Endometrium (tissue), 2 donors: ENCODE results near the gene RAP1GAP2.
"Not testable (repeated sequence)": the region's sequence is repeated elsewhere in the genome, so short reads cannot be mapped to it uniquely, and the experiment has no call there.

Experiments
- FAIRE-seq: peaks from 2 replicates; lab custom pipeline; 2012; peaks lifted over from hg19 to GRCh38; lab: Jason Lieb, UNC
- donor health status: control.
- donor health status: control.

RAP1GAP2 gene

GRCh38 chr17:2885733-2886132 is 89.5 kb downstream of the RAP1GAP2 start:
- no peak for FAIRE-seq

- FAIRE-seq: no peak
Observed at GRCh38 chr17:2888326-2888725, 92.1 kb downstream of the RAP1GAP2 start.

DNA sequence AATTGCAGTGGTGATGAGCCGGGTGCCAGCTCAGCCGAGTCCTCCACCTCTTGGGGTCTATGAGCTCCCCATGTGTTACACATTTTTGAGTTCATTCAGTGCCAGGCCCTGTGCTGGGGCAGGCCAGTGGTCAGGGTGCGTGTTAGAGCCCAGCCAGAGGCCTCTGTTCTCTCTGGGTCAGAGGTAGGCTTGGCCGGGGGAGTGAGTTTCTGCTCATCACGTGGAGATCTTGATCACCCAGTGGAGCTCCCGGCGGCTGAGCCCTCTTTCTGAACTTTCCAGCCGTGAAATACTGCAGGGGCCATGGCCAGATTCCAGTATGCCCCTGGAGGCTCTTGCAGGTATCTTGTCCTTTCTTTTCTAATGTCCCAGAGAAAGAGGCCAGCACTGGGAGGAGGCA is 93.0 kb downstream of the RAP1GAP2 start:
- no peak for FAIRE-seq

GRCh38 chr17:2890778-2891177 is 94.5 kb downstream of the RAP1GAP2 start:
- FAIRE-seq: not testable (repeated sequence)

- no peak for FAIRE-seq
Observed at GRCh38 chr17:2892305-2892971, 96.2 kb downstream of the RAP1GAP2 start.

DNA sequence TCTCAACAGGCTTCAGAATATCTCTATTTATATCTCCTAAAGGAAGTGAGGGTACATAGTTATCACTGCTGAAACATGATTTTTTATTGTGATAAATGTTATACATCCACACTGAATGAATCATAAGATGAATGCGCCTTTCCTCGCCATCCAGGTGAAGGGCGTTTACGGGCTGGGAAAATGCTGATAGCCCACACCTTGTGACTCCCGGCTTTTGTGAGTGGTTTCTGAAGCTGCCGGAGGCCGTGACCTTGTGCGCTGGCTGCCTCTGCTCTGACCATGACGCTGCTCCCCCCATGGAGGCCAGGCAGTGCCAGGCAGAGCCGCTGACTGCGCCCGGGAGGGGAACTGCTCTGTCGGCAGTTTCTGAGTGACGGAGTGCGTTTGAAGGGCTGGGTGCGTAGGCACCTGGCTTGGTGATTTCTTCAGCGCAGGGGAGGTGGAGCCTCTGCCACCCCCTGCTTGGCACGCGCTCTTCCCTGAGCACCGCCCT is 97.2 kb downstream of the RAP1GAP2 start:
- FAIRE-seq: no peak

- FAIRE-seq: no peak
Observed at GRCh38 chr17:2894782-2895181, 98.5 kb downstream of the RAP1GAP2 start.

DNA sequence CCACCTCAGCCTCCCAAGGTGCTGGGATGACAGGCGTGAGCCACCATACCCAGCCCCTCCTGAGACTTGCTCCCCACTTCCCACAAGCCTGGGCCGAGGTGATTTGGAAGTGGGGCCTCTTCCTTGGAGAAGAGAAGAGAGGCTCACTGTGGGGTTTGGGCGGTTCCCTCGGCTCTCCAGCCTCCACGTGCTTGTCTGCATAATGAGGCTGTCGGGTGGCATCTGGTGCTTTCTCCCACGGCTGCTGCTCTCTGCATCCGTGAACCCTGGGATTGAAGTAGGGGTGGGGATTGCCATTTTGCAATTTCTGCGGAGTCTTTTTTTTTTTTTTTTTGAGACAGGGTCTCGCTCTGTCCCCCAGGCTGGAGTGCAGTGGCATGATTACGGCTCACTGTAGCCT is 101.4 kb downstream of the RAP1GAP2 start:
- FAIRE-seq: no peak

GRCh38 chr17:2898255-2898926 is 102.2 kb downstream of the RAP1GAP2 start:
- FAIRE-seq: no peak

GRCh38 chr17:2899906-2900305 is 103.7 kb downstream of the RAP1GAP2 start:
- FAIRE-seq: no peak

GRCh38 chr17:2900842-2901241 is 104.6 kb downstream of the RAP1GAP2 start:
- FAIRE-seq: no peak

- FAIRE-seq: no peak
Observed at GRCh38 chr17:2901582-2901981, 105.3 kb downstream of the RAP1GAP2 start.

GRCh38 chr17:2902546-2902945 is 106.3 kb downstream of the RAP1GAP2 start:
- FAIRE-seq: no peak

- no peak for FAIRE-seq
Observed at GRCh38 chr17:2903193-2903974, 107.1 kb downstream of the RAP1GAP2 start.

GRCh38 chr17:2904135-2904534 is 107.9 kb downstream of the RAP1GAP2 start:
- FAIRE-seq: no peak

DNA sequence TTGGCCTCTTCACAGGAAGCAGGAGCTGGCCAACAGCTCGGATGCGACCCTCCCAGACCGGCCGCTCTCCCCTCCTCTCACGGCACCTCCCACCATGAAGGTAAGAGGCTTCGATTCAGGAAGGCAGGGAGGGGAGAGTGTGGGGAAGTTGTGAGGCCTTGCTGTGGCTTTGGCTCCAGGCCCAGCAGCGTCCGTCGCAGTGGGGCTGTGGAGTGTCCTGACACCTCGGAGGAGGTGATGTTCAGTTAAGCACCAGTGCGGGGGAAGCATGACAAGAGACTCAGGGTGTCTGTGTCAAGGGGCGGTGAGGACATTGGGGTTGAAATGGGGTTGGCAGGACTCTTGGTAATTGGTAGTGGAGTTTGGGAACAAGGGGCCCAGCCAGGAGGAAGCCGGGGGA is 109.0 kb downstream of the RAP1GAP2 start:
- no peak for FAIRE-seq

DNA sequence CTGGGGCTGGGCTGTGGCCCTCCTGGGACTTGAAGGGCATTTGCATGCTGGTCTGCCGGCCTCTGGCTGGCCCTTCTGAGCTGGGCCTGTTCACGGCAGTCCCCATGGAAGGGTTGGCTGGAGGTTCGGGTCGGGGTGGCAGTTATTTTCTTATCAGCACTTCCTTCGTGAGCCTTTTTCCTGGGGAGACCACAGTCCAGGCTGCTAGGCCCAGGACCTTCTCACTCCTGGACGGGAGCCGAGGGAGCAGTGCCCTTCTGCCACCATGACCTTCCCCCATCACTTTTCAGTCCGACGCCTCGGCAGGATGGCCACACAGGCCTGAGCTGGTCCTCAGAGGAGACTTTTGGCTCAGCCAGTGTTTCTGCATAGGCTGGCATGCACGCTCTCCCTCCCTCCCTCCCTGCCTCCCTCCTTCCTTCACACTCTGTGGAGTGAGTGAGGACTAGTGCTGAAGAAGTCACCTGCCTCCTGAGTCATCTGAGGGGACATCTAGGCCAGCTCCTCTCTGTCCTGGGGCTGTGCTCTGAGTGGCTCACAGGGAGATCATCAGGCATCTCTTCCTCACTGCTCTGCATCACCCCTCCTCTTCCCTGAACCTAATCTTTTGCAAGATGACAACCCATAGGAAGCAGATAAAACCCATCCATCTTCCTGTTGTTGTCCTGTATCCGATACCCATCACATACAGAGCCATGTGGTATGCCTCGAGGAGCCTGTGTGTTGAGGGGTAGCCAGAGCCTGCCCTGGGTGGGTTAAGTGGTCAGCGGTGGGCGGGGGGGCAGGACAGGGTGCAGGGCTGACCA is 109.7 kb downstream of the RAP1GAP2 start:
- no peak for FAIRE-seq

- FAIRE-seq: no peak
Observed at GRCh38 chr17:2906901-2907300, 110.7 kb downstream of the RAP1GAP2 start.

- no peak for FAIRE-seq
Observed at GRCh38 chr17:2909175-2909845, 113.1 kb downstream of the RAP1GAP2 start.

GRCh38 chr17:2909846-2910234 is 113.6 kb downstream of the RAP1GAP2 start:
- FAIRE-seq: no peak

DNA sequence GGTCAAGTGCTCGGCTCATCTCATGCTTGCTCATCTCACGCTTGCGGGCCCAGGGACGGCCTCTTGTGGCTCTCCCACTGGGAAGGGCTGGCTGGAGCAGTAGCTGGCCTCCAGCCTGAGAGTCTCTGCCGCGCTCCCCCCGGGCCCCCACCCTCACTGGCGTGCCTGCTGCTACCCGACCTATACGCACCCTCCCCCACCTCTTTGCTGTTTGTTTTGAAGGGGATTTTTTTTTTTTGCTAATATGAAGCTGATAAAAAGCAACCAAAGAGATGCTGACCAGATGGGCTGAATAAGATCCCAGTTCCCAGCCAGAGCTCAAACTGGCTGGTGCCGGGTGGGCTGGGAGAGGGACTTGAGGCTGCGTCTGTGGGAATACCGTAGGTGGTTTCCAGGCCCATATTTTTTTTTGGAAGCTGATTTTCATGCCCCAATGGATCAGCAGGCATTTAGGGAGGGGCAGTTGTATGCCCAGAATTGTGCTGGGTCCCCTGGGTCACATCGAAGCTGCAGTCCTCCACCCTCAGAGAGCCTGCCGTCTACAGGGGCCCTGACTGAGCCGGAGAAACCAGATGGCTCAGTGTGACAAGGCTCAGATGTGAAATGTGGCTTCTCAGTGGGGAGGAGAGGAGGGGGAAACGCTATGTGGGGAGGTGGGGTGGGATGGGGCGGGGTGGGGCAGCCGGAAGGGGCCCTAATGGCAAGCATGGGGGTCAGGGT is 115.0 kb downstream of the RAP1GAP2 start:
- FAIRE-seq: no peak
